Stimulated activated naive B cell treated with anti-CD40 and anti-IgM and Interleukin-4, amounts not matched to agents 10 μg/mL and 1 μg/mL and 100 μg/mL, for 72 hours (primary cell): ENCODE results near the gene SPAG9.
A peak's percentile ranks its signal among the peaks of the same experiment; 100 is the strongest.

Source experiments
- ATAC-seq, 2 donors: fragments of 150-1000 bp; cut with Tn5 transposase; replicated peaks; 2 replicates each; pipeline ENCODE4 v1.10.0; 2021; ENCODE audit warnings: moderate library complexity in 1 of 2
- DNase-seq: peaks from one replicate; pipeline ENCODE4 v3.0.0; 2021
- H3K27ac Mint-ChIP-seq: one replicate; pipeline ENCODE4 v1.8.0; 2022; ENCODE audit warnings: mild to moderate bottlenecking, mixed read lengths
- H3K27me3 Mint-ChIP-seq, 2 donors: one replicate each; pipeline ENCODE4 v1.8.0; 2022; ENCODE audit warnings: mixed read lengths in 2 of 2
- H3K36me3 Mint-ChIP-seq, 2 donors: one replicate each; pipeline ENCODE4 v1.8.0; 2022; ENCODE audit warnings: mixed read lengths in 2 of 2, mild to moderate bottlenecking in 1 of 2
- H3K4me1 Mint-ChIP-seq, 2 donors: one replicate each; pipeline ENCODE4 v1.8.0; 2022; ENCODE audit warnings: mixed read lengths in 2 of 2, mild to moderate bottlenecking in 1 of 2
- H3K4me3 Mint-ChIP-seq, 2 donors: one replicate each; pipeline ENCODE4 v1.8.0; 2022; ENCODE audit warnings: mild to moderate bottlenecking in 2 of 2, mixed read lengths in 2 of 2, moderate library complexity in 1 of 2
- H3K9me3 Mint-ChIP-seq, 2 donors: one replicate each; pipeline ENCODE4 v1.8.0; 2022; ENCODE audit warnings: mixed read lengths in 2 of 2, mild to moderate bottlenecking in 1 of 2

SPAG9 gene

DNA sequence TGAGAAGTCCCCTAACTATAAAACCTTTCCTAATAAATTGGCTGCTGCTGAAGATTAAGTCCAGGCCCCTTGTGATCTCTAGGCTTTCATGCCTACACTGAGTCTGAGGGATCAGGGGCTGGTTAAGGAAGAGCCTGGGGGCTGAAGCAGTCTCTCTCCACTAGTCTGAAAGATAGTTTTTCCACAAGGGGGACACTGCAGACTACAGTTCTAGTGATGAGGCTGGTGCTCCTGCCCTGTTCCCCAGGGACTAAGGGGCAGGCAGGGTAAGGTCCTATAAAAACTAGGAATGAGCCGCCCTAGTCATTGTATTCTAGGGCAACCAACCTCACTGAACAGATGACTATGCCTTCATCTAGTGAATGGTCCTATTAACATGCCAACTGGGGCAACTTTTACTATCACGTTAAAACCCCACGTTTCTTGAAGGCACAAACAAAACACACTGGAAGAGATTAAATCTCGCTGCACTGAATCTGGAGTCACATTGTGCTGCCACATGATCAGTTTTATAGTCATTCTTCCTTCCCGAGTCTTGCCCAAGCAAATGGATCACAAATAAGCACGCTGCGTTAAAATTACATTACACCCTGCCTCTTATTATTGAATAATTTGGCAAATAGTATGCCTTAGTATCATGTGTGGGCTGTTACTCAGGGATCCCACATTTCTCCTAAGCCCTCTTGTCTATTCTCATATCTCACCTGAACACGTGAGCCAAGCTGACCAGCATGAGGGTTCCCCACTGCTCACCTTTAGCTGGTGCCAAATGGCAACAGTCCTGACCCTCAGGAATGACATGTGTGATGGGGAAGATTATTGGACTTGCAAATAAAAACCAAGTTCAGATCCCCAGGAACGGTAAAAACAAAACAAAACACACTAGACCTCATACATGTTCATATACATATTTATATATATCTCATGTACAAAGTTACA, 159.1 kb downstream of the SPAG9 start:
- H3K9me3 Mint-ChIP-seq = no peaks in the 10 kb centered on the region
- no peak overlapping the region for H3K4me3 Mint-ChIP-seq
- ATAC-seq = no peak
- no peak overlapping the region for H3K27ac Mint-ChIP-seq
- H3K36me3 Mint-ChIP-seq = peaks cover 8 to 11% of the 10 kb centered on the region in 2 donors
- peaks cover 4 to 6% of the 10 kb centered on the region in 2 donors for H3K4me1 Mint-ChIP-seq
- DNase-seq = no peak
- H3K27me3 Mint-ChIP-seq = no peaks in the 10 kb centered on the region

DNA sequence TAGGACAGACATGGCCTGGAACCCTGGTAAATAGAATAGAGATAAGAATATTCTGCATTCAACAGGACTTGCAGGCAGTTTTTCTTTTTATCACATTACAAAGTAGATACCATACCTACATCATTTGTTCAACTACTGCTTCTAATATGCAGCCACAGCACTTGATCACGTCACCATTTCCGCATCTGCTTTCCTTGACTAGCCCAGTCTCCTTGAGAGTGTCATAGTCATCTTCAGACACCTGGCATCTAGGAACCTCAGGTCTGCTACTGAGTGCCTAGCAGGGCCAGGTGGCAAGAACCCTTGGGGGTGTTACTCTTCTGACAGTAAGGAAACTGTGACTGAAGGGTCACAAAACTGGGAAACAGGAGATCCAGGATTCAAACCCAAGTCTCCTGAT, 161.3 kb downstream of the SPAG9 start:
- DNase-seq (no peak), ATAC-seq (no peak)
- Mint-ChIP-seq H3K4me3 (no peak overlapping the region), H3K4me1 (peaks cover 2 to 5% of the 10 kb centered on the region in 2 donors), H3K9me3 (no peaks in the 10 kb centered on the region), H3K27me3 (peaks cover 0 to 1% of the 10 kb centered on the region in 2 donors), H3K36me3 (peaks cover 3% of the 10 kb centered on the region in 2 donors), H3K27ac (no peak overlapping the region)

DNA sequence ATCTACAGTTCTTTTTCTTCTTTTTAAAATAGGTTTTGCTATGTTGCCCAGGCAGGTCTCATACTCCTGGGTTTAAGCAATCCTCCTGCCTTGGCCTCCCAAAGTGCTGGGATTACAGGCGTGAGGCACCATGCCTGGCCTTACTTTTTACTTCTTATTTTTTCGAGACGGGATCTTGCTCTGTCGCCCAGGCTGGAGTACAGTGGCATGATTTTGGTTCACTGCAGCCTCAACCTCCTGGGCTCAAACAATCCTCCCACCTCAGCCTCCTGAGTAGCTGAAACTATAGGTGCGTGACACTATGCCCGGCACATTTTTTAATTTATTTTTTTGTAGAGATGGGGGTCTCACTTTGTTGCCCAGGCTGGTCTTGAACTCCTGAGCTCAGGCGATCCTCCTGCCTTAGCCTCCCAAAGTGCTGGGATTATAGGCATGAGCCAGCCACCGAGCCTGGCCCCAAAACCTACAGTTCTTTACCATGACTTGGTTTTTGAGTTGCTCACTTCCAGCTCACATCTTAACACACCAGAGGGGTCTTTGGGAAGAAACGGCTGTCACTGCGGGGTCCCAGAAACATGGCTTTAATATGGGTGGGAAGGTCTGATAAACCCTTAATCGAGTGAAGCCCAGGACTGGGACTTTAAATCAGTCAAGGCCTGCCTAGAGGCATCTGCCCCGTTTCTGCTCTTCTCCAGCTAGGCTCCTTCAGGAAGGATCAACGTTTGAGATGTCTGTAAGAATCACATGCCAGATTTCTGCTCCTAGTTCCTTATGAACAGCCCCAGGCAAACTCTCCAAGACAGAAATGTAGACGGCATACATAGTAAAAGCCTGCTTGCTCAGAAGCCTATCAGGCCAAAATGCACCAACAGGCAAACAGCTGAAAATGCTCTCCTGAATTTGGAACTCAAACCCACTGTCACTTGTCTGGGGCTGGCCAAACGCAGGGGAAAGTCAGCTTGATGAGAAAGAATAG, 162.8 kb downstream of the SPAG9 start:
- Mint-ChIP-seq H3K4me1 (peaks cover 2 to 5% of the 10 kb centered on the region in 2 donors), H3K36me3 (no peaks in the 10 kb centered on the region), H3K4me3 (no peak overlapping the region), H3K9me3 (no peaks in the 10 kb centered on the region), H3K27ac (no peak overlapping the region), H3K27me3 (peaks cover 8 to 12% of the 10 kb centered on the region in 2 donors)
- no peak for DNase-seq
- no peak for ATAC-seq

DNA sequence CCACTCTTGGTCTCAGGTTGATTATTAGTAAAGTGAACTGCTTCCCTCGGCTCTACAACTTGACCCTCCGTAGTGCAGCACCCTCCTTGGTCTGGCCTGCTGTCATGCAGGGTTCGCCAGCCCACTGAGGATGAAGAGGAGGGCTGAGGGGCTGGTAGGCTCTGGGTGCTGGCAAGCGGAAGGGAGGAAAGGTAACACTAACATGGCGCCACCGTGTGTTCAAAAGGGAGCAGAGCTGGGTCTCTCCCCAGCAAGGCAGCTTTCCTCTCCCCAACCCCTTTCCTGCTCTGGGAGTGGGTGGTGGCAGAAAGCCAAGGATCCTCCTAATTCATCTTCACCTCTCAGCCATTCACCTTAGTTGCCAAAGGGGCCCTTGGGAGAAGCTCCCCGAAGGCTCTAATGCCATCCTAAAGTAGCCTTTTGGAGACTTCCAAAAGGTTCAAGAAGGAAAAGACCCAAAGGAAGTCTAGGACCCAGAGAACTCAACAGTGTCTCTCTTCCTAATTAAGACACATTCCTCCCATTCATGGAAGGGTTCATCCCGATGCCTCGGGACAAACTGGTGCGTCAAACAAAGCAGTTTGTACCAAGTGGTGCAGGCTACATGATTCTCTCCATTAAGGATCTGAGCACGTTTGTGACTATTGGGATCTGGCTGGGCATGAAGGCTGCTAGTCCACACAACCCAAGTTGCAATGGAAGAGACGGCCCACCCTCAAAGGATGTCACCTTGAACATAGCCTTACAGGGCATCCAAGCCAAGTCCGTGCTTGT, 163.7 kb downstream of the SPAG9 start:
- DNase-seq = peak; percentile 32
- no peak overlapping the region for H3K27ac Mint-ChIP-seq

DNA sequence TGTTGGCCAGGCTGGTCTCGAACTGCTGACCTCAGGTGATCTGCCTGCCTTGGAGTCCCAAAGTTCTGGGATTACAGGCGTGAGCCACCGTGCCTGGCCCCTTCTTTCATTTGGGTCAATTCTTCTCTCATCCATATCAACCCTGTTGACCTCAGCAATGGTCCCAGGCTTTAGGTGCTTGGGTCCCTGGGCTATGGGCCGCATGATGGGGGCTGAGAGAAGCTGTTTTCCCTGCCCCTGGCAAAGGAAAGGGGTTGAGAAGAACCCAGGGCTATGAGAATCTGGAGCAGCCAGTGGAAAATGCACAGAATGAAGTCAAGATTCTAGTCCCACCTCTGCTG, 164.3 kb downstream of the SPAG9 start:
- Mint-ChIP-seq H3K9me3 (no peaks in the 10 kb centered on the region), H3K4me3 (no peak overlapping the region)

More for the DNA sequence above, 163.7 kb downstream of the SPAG9 start:
- Mint-ChIP-seq H3K4me3 (no peak overlapping the region), H3K4me1 (peaks cover 2 to 5% of the 10 kb centered on the region in 2 donors), H3K9me3 (no peaks in the 10 kb centered on the region), H3K27me3 (peaks cover 8 to 16% of the 10 kb centered on the region in 2 donors), H3K36me3 (no peaks in the 10 kb centered on the region)
- peak; percentile 83 to 88 for ATAC-seq

DNA sequence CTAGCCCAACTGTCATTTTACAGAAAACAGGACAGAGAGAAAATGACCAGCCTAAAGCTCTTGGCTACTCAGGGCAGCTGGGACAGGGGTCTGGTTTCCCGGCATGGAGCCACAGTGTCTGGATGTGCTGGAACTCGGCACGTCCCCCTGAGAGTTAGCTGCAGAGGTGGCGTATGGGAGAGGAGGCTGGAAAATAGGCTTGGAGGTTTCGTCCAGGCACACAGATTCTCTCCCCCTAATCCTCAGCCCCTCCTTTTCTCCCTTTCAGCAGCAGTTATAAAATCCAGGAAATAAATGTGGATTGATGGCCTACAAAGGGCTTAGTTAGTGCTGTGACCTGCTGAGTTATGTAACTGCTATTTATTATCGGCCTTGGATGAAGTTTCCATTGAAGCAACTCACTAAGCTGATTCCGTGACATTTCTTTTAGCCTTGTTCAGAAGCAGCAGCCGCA, 165.0 kb downstream of the SPAG9 start:
- DNase-seq (no peak), ATAC-seq (no peak)
- Mint-ChIP-seq H3K36me3 (no peaks in the 10 kb centered on the region), H3K27ac (no peak overlapping the region), H3K9me3 (no peaks in the 10 kb centered on the region), H3K4me1 (peaks cover 5 to 10% of the 10 kb centered on the region in 2 donors), H3K4me3 (no peak overlapping the region), H3K27me3 (peaks cover 10 to 16% of the 10 kb centered on the region in 2 donors)

More for the DNA sequence above, 164.3 kb downstream of the SPAG9 start:
- no peak overlapping the region for H3K27ac Mint-ChIP-seq
- peaks cover 8 to 16% of the 10 kb centered on the region in 2 donors for H3K27me3 Mint-ChIP-seq
- peaks cover 2 to 5% of the 10 kb centered on the region in 2 donors for H3K4me1 Mint-ChIP-seq
- ATAC-seq (no peak), DNase-seq (no peak)
- H3K36me3 Mint-ChIP-seq = no peaks in the 10 kb centered on the region

DNA sequence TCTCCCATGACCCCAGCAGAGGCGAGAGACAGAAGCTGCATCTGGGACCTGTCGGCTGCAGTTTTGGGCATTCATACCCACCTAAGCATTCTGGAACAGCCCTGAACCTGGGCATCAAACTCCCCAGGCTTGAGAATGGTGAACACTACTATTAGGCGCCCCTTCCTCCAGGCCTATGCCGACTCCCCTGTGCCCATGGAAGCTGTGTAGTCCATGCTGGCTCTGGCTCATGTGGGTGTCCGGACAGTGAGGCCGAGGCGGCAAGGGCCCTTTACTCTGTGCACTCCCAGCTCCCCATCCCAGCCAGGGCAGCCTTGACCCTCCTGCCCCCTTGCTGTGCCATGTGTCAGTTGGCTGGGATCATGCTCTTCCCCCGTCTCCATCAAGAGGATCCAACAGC, 165.5 kb downstream of the SPAG9 start:
- DNase-seq (no peak), ATAC-seq (no peak)
- Mint-ChIP-seq H3K36me3 (no peaks in the 10 kb centered on the region), H3K27me3 (peaks cover 16% of the 10 kb centered on the region in 2 donors), H3K27ac (no peak overlapping the region), H3K9me3 (no peaks in the 10 kb centered on the region), H3K4me3 (no peak overlapping the region), H3K4me1 (peaks cover 11 to 15% of the 10 kb centered on the region in 2 donors)

DNA sequence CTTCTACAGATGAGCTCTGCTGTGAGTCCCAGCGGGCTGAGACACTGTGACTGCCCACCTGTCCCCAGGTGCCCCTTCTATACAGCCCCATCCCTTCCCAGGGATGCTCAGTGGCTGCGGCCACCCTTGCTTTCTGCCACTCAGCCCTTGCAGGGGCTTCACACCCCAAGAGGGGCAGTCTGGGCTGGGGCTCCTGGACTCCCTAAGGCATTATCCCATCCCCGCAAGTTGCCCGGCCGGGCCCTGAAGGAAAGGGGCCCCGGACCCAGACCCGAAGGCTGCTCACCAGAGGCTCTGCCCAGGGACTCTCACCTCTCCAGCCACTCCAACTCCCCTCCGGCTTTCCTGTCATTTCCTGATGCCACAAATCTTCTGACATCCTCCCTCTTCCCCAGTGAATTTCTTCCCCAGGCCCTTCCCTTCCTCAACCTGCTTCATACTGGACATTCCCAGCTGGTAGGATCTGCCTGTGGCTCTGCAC, 166.0 kb downstream of the SPAG9 start:
- DNase-seq (no peak), ATAC-seq (no peak)
- H3K4me1 Mint-ChIP-seq = peaks cover 13 to 20% of the 10 kb centered on the region in 2 donors
- no peaks in the 10 kb centered on the region for H3K9me3 Mint-ChIP-seq
- H3K4me3 Mint-ChIP-seq = no peak overlapping the region
- peaks cover 16 to 17% of the 10 kb centered on the region in 2 donors for H3K27me3 Mint-ChIP-seq
- peak overlapping the region; percentile 52 for H3K27ac Mint-ChIP-seq
- H3K36me3 Mint-ChIP-seq = no peaks in the 10 kb centered on the region

DNA sequence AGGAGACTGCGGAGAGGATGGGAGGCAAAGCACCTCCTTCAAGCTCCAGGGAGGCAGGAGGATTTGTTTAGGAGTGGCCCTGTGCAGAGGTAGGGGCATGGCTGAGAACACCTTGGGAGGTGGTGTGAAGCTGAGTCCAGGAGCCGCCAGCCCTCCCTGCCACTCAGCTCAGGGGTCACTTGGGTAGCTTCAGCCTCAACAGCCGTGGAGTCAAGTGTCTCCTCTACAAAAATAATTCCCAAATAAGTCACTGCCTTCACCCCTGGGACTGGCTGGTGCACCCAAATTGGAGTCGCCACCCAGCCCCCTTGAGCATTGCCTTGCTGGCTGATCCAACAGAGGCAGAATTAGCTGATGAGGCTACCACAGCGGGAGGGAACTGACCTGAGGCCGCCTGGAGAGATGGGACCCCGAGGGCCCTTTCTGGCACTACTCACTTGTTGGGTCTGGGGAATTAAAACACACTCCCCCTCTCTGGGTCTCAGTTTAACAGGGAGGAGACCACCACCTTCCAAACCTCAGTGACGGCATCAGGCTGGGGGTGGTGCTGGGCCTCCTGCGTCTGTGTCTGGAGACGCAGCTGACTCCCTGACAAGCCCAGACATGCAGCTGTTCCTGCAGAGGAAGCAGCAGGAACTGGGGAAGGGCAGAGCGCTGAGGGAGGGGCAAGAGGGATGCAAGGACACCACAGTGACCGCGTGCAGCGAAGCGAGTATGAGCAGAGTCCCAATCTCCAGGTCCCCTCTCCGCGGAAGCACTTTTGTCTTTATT, 166.7 kb downstream of the SPAG9 start:
- DNase-seq (no peak), ATAC-seq (no peak)
- H3K4me1 Mint-ChIP-seq = peaks cover 15 to 21% of the 10 kb centered on the region in 2 donors
- H3K27me3 Mint-ChIP-seq = peaks cover 16 to 17% of the 10 kb centered on the region in 2 donors
- no peaks in the 10 kb centered on the region for H3K36me3 Mint-ChIP-seq
- no peak overlapping the region for H3K27ac Mint-ChIP-seq
- H3K4me3 Mint-ChIP-seq = no peak overlapping the region
- no peaks in the 10 kb centered on the region for H3K9me3 Mint-ChIP-seq

DNA sequence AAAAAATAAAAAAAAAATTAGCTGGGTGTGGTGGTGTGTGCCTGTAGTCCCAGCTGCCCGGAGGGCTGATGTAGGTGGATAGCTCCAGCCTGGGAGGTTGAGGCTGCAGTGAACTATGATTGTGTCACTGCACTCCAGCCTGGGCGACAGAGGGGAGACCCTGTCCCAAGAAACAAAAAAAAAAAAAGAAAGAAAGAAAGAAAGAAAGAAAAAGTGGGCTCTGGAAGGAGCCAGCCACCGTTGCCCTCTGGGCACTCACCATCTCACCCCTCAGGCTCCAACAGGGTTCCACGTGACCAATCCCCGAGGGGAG, 167.2 kb downstream of the SPAG9 start:
- no peak for ATAC-seq
- Mint-ChIP-seq H3K4me1 (peaks cover 15 to 21% of the 10 kb centered on the region in 2 donors), H3K9me3 (no peaks in the 10 kb centered on the region), H3K27ac (no peak overlapping the region), H3K27me3 (peaks cover 16 to 17% of the 10 kb centered on the region in 2 donors), H3K36me3 (no peaks in the 10 kb centered on the region), H3K4me3 (no peak overlapping the region)
- DNase-seq = no peak

DNA sequence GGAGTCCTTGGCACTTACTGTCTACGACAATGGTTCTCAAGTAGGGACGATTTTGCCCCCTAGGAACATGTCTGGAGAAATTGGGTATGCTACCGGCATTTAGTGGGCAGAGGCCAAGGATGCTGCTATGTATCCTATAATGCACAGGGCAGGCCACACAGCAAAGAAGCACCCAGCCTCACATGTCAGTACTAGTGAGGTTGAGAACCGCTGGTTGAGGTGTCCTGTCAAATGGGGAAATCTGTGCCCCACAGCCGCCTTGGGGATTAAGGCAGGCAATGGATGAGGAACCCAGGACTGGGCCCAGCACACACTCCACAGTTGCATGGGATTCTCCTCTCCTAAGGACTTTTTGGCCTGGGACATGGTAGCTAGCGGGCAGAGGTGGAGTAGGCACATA, 167.8 kb downstream of the SPAG9 start:
- Mint-ChIP-seq H3K9me3 (no peaks in the 10 kb centered on the region), H3K27ac (no peak overlapping the region), H3K27me3 (peaks cover 16 to 17% of the 10 kb centered on the region in 2 donors), H3K4me3 (no peak overlapping the region), H3K36me3 (no peaks in the 10 kb centered on the region), H3K4me1 (peaks cover 15 to 21% of the 10 kb centered on the region in 2 donors)
- ATAC-seq = no peak
- DNase-seq = no peak

DNA sequence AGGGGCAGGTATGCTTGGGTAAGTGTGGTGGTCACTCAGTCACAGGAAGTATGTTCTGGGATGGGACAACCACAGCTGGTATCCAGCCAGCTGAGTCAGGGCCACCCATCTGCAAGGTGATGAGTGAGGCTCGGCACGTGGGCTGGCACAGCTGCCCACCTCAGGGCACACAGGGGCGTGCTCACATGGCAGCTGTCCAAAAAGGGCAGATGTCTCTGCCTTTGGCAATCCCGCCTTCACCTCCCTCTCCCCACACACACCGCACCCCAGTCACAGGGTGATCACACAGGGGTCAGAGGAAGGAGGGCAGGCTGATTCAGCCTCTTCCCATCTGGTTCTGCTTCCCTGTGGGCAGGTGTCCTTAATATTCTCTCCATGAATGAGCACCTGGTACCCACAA, 168.7 kb downstream of the SPAG9 start:
- H3K36me3 Mint-ChIP-seq = no peaks in the 10 kb centered on the region
- no peak overlapping the region for H3K27ac Mint-ChIP-seq
- no peak for ATAC-seq
- no peak for DNase-seq
- H3K27me3 Mint-ChIP-seq = peaks cover 16 to 17% of the 10 kb centered on the region in 2 donors
- H3K4me3 Mint-ChIP-seq = no peak overlapping the region
- peaks cover 15 to 21% of the 10 kb centered on the region in 2 donors for H3K4me1 Mint-ChIP-seq
- no peaks in the 10 kb centered on the region for H3K9me3 Mint-ChIP-seq
